Hepatocyte (in vitro differentiated cells): ENCODE data around the gene MOCS1.

Experiments used
- CTCF ChIP-seq: fragments of 200-600 bp; sonication (generic); IDR thresholded peaks from 2 replicates; pipeline ENCODE4 v1.5.1; 2016; ENCODE audit warnings: antibody characterized with exemption, mild to moderate bottlenecking; ENCODE audit not compliant: poor library complexity
- EZH2 ChIP-seq: fragments of 200-600 bp; sonication (generic); IDR thresholded peaks from 2 replicates; pipeline ENCODE4 v1.6.1; 2016; ENCODE audit warnings: antibody characterized with exemption, mild to moderate bottlenecking, borderline replicate concordance
- EZH2phosphoT487 ChIP-seq: fragments of 200-600 bp; sonication (generic); IDR thresholded peaks from one replicate; pipeline ENCODE4 v1.6.1; 2018; ENCODE audit warnings: antibody characterized with exemption, mild to moderate bottlenecking, low read depth, moderate library complexity; ENCODE audit not compliant: unreplicated experiment, severe bottlenecking

GRCh38 chr6:39964094-39964493 lies 29.8 kb upstream of the MOCS1 start:
- TF ChIP-seq CTCF (no peak), EZH2 (no peak), EZH2phosphoT487 (no peak)
